Bronchial epithelial cell (primary cell): ENCODE results near the gene HIP1. TPM values are rescaled to one million over a fixed set of nuclear protein-coding genes. Genes with fewer than 3 reads are reported as not detected.

Source experiments
- DNase-seq: peaks from one replicate; pipeline ENCODE4 v3.0.0-alpha.2; 2010; ENCODE audit warnings: low read depth
- FAIRE-seq: peaks from 2 replicates; lab custom pipeline; 2011; peaks lifted over from hg19 to GRCh38; lab: Jason Lieb, UNC
- H3K27me3 ChIP-seq: 2 replicates; pipeline ENCODE4 v1.5.1; 2011; ENCODE audit warnings: low read length; ENCODE audit not compliant: control insufficient read depth, insufficient read depth
- H3K36me3 ChIP-seq: 2 replicates; pipeline ENCODE4 v1.5.1; 2011; ENCODE audit warnings: low read length; ENCODE audit not compliant: control insufficient read depth, insufficient read depth
- H3K4me3 ChIP-seq: 2 replicates; pipeline ENCODE4 v1.5.1; 2011; ENCODE audit warnings: mild to moderate bottlenecking, low read depth, low read length, control low read depth
- CTCF ChIP-seq: IDR thresholded peaks from 2 replicates; pipeline ENCODE4 v1.5.1; 2011; ENCODE audit warnings: mild to moderate bottlenecking, moderate library complexity, low read length, control low read depth, inconsistent platforms; ENCODE audit not compliant: insufficient read depth, severe bottlenecking
- total RNA-seq: library from RNA; depleted of rRNA; stranded (reverse); fragments of >200 nt; gene quantifications from 2 replicates; pipeline ENCODE4 v1.2.1, GENCODE V29; 2014

HIP1 gene
- total RNA-seq, 1 donor from 2014 or later: 3.2 TPM

- Histone ChIP-seq H3K36me3 (no peaks in the 10 kb centered on the region), H3K27me3 (no peaks in the 10 kb centered on the region), H3K4me3 (no peak overlapping the region)
- no peak for TF ChIP-seq CTCF
- no peak for FAIRE-seq
- no peak for DNase-seq
Measured at GRCh38 chr7:75630549-75630948, 108.2 kb downstream of the HIP1 start.

GRCh38 chr7:75629044-75629443, 109.7 kb downstream of the HIP1 start:
- no peaks in the 10 kb centered on the region for H3K36me3 ChIP-seq
- H3K27me3 ChIP-seq: no peaks in the 10 kb centered on the region
- DNase-seq (no peak), FAIRE-seq (no peak)
- no peak for TF ChIP-seq CTCF
- H3K4me3 ChIP-seq: no peak overlapping the region

- Histone ChIP-seq H3K4me3 (no peak overlapping the region), H3K36me3 (no peaks in the 10 kb centered on the region), H3K27me3 (no peaks in the 10 kb centered on the region)
- no peak for TF ChIP-seq CTCF
- FAIRE-seq: no peak
- DNase-seq: no peak
Measured at GRCh38 chr7:75628055-75628454, 110.7 kb downstream of the HIP1 start.

GRCh38 chr7:75626954-75627353, 111.8 kb downstream of the HIP1 start:
- FAIRE-seq: no peak
- H3K4me3 ChIP-seq: no peak overlapping the region
- TF ChIP-seq CTCF: no peak
- no peaks in the 10 kb centered on the region for H3K36me3 ChIP-seq
- no peak for DNase-seq
- no peaks in the 10 kb centered on the region for H3K27me3 ChIP-seq

GRCh38 chr7:75625868-75626267, 112.9 kb downstream of the HIP1 start:
- DNase-seq (no peak), FAIRE-seq (no peak)
- no peak for TF ChIP-seq CTCF
- no peaks in the 10 kb centered on the region for H3K27me3 ChIP-seq
- H3K36me3 ChIP-seq: no peaks in the 10 kb centered on the region
- H3K4me3 ChIP-seq: no peak overlapping the region

GRCh38 chr7:75624134-75624832, 114.5 kb downstream of the HIP1 start:
- Histone ChIP-seq H3K36me3 (no peaks in the 10 kb centered on the region), H3K27me3 (no peaks in the 10 kb centered on the region), H3K4me3 (no peak overlapping the region)
- FAIRE-seq: no peak
- peak; percentile 27 for DNase-seq
- TF ChIP-seq CTCF: no peak
